OCI-LY1 (cell line): ENCODE data around the gene GPATCH4.
A peak's percentile ranks its signal among the peaks of the same experiment; 100 is the strongest.

ENCODE experiments used
- H2AFZ ChIP-seq: fragments of 200-600 bp; sonication (generic), shearing (Covaris generic); 2 replicates; pipeline ENCODE4 v1.6.0; 2014; ENCODE audit warnings: antibody characterized with exemption, mild to moderate bottlenecking, low read length
- H3F3A ChIP-seq: fragments of 200-600 bp; sonication (generic), shearing (Covaris generic); 2 replicates; pipeline ENCODE4 v1.6.0; 2014; ENCODE audit warnings: mild to moderate bottlenecking, antibody characterized with exemption, low read length, moderate library complexity; ENCODE audit not compliant: insufficient read depth
- H3K27ac ChIP-seq: fragments of 200-600 bp; sonication (generic); 2 replicates; pipeline ENCODE4 v1.5.1; 2014; ENCODE audit warnings: low read length, mixed run types, mild to moderate bottlenecking, low read depth; ENCODE audit not compliant: poor library complexity, severe bottlenecking
- H3K27me3 ChIP-seq: fragments of 200-600 bp; sonication (generic); 2 replicates; pipeline ENCODE4 v1.6.0; 2014; ENCODE audit warnings: antibody characterized with exemption, mild to moderate bottlenecking, low read length, moderate library complexity; ENCODE audit not compliant: insufficient read depth
- H3K36me3 ChIP-seq: fragments of 200-600 bp; sonication (generic); 2 replicates; pipeline ENCODE4 v1.6.1; 2014; ENCODE audit warnings: mild to moderate bottlenecking, antibody characterized with exemption, low read length, moderate library complexity, mixed read lengths; ENCODE audit not compliant: insufficient read depth
- H3K4me1 ChIP-seq: fragments of 200-600 bp; sonication (generic); 2 replicates; pipeline ENCODE4 v1.5.1; 2014; ENCODE audit warnings: mild to moderate bottlenecking, low read length, moderate library complexity; ENCODE audit not compliant: insufficient read depth, severe bottlenecking
- H3K4me2 ChIP-seq: fragments of 200-600 bp; sonication (generic), shearing (Covaris generic); 2 replicates; pipeline ENCODE4 v1.6.1; 2014; ENCODE audit warnings: low read length
- H3K4me3 ChIP-seq: fragments of 200-600 bp; sonication (generic); 2 replicates; pipeline ENCODE4 v1.5.1; 2014; ENCODE audit warnings: low read length, low read depth, mild to moderate bottlenecking, mixed read lengths; ENCODE audit not compliant: poor library complexity, severe bottlenecking
- H3K79me2 ChIP-seq: fragments of 200-600 bp; shearing (Covaris generic); 2 replicates; pipeline ENCODE4 v1.6.1; 2016; ENCODE audit warnings: mixed run types, low read length, mixed read lengths; ENCODE audit not compliant: insufficient read depth
- H3K9ac ChIP-seq: fragments of 200-600 bp; sonication (generic), shearing (Covaris generic); 2 replicates; pipeline ENCODE4 v1.6.1; 2014; ENCODE audit warnings: mild to moderate bottlenecking, low read length, mixed read lengths
- H3K9me2 ChIP-seq: fragments of 200-600 bp; sonication (generic), shearing (Covaris generic); 2 replicates; pipeline ENCODE4 v1.6.1; 2014; ENCODE audit warnings: low read depth, mild to moderate bottlenecking, low read length, mixed read lengths
- H3K9me3 ChIP-seq: fragments of 200-600 bp; shearing (Covaris generic); 2 replicates; pipeline ENCODE4 v1.6.1; 2014; ENCODE audit warnings: low read length, mixed read lengths
- H4K20me1 ChIP-seq: fragments of 200-600 bp; sonication (generic), shearing (Covaris generic); 2 replicates; pipeline ENCODE4 v1.6.0; 2016; ENCODE audit warnings: mild to moderate bottlenecking, low read length; ENCODE audit not compliant: insufficient read depth
- CTCF ChIP-seq: fragments of 200-600 bp; sonication (generic), shearing (Covaris generic); IDR thresholded peaks from 2 replicates; pipeline ENCODE4 v1.5.1; 2017; ENCODE audit warnings: mild to moderate bottlenecking, antibody characterized with exemption, low read length, moderate library complexity, mixed read lengths
- EZH2 ChIP-seq: fragments of 200-600 bp; sonication (generic), shearing (Covaris generic); IDR thresholded peaks from 2 replicates; pipeline ENCODE4 v1.8.0; 2017; ENCODE audit warnings: borderline replicate concordance, mixed run types, mild to moderate bottlenecking, antibody characterized with exemption, low read length, moderate library complexity, mixed read lengths

The GPATCH4 gene

DNA sequence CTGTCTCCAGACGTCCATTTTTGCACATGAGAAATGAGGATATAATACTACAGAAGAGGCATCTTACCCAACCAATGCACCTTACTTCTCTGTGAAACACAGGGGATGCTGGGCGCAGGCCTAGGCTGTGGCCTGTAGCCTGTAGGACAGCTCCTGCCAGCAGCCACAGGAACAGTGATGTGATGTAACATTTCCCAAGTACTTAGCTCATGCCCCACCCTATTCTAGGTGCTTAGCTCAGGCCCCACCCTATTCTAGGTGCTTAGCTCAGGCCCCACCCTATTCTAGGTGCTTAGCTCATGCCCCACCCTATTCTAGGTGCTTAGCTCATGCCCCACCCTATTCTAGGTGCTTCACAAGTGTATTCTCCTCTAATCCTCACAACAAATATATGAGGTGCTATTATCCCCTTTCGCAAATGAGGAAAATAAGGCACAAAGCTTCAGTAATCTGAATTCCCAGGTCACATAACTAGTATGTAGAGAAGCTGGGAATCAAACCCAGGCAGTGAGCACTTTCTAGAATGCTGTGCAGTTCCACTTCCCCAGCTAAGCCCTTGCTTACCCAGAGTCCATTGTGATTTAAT lies 14.3 kb downstream of the GPATCH4 start:
- H3K9me2 ChIP-seq = no peaks in the 10 kb centered on the region
- no peaks in the 10 kb centered on the region for H4K20me1 ChIP-seq
- no peak overlapping the region for H2AFZ ChIP-seq
- no peaks in the 10 kb centered on the region for H3F3A ChIP-seq
- H3K27me3 ChIP-seq = no peaks in the 10 kb centered on the region
- H3K27ac ChIP-seq = no peak overlapping the region
- TF ChIP-seq EZH2 = no peak
- no peak for TF ChIP-seq CTCF
- H3K9ac ChIP-seq = no peak overlapping the region
- no peak overlapping the region for H3K4me3 ChIP-seq
- no peaks in the 10 kb centered on the region for H3K79me2 ChIP-seq
- no peaks in the 10 kb centered on the region for H3K36me3 ChIP-seq
- H3K9me3 ChIP-seq = no peaks in the 10 kb centered on the region
- peaks cover 20% of the 10 kb centered on the region for H3K4me1 ChIP-seq
- no peak overlapping the region for H3K4me2 ChIP-seq

DNA sequence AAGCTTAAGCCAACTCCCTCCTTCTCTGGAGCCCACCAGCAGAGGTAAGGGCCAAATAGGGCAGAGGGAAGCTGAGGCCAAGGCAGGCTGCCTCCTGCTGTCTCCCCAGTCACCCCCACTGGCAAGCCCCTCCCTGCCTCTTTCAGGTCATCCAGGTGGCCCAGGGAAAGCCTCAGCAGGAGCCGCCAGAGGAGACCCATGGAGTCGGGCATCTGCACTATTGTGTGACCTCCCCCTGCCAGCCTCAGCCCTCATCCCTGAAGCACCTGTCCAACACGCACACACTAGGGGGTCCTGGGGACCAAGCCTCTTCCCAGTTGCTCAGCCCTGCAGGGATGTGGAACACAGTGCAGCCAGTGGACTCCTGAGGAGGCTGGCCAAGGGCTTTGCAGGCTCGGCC lies 15.0 kb downstream of the GPATCH4 start:
- Histone ChIP-seq H3K9ac (no peak overlapping the region), H2AFZ (no peak overlapping the region), H3K27me3 (no peaks in the 10 kb centered on the region)

DNA sequence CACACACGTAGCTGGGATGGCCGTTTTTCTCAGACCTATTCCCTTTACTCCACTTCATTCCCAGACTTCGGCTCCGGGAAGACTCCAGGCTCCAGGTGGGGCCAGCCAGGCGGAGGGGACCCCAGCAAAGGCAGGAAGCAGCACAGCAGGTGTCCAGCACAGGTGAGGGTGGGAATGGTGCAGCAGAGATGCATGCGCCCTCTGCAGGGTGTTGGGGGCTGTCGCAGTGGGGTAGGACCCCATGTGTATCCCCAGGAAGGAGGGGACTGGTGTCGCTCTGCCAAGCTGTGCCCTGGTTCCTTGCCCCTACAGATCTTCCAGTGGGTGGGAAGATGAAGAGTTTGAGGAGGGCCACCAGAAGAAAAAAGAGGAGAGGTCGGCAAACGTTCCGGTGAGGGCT lies 16.5 kb downstream of the GPATCH4 start:
- Histone ChIP-seq H3K4me2 (no peak overlapping the region), H3K9ac (no peak overlapping the region), H3K9me3 (no peaks in the 10 kb centered on the region), H3F3A (no peaks in the 10 kb centered on the region), H3K36me3 (no peaks in the 10 kb centered on the region), H3K27me3 (no peaks in the 10 kb centered on the region), H2AFZ (no peak overlapping the region), H3K27ac (no peak overlapping the region), H3K9me2 (no peaks in the 10 kb centered on the region), H3K4me3 (no peak overlapping the region), H3K4me1 (peaks cover 14% of the 10 kb centered on the region), H3K79me2 (no peaks in the 10 kb centered on the region), H4K20me1 (no peaks in the 10 kb centered on the region)
- TF ChIP-seq EZH2 = no peak
- peak; percentile 77 for TF ChIP-seq CTCF

More for the DNA sequence above, 15.0 kb downstream of the GPATCH4 start:
- Histone ChIP-seq H3K9me2 (no peaks in the 10 kb centered on the region), H3K4me2 (no peak overlapping the region), H4K20me1 (no peaks in the 10 kb centered on the region), H3F3A (no peaks in the 10 kb centered on the region), H3K79me2 (no peaks in the 10 kb centered on the region), H3K36me3 (no peaks in the 10 kb centered on the region), H3K9me3 (no peaks in the 10 kb centered on the region), H3K4me1 (peaks cover 21% of the 10 kb centered on the region), H3K27ac (no peak overlapping the region), H3K4me3 (no peak overlapping the region)
- TF ChIP-seq CTCF (no peak), EZH2 (no peak)
